Natural killer cell (primary cell): ENCODE results near the gene SH3BP4. TPM values are rescaled to one million over a fixed set of nuclear protein-coding genes. Genes with fewer than 3 reads are reported as not detected.

Experiments used
- ATAC-seq, 3 donors: fragments of 150-1000 bp in 2 of 3; fragments of 200-7000 bp in 1 of 3; cut with Tn5 transposase; 1 replicate in 1 of 3; 2 replicates in 2 of 3; pipeline ENCODE4 v1.10.0; 2021; ENCODE audit warnings: mild to moderate bottlenecking in 2 of 3, moderate library complexity in 2 of 3
- DNase-seq, 2 donors: peaks; one replicate each; pipeline versions ENCODE4 v3.0.0 to v3.0.0-alpha.2; 2013 to 2021; ENCODE audit warnings: mixed read lengths in 1 of 2
- H3K27ac ChIP-seq: one replicate; pipeline ENCODE4 v1.5.1; 2013; ENCODE audit warnings: mild to moderate bottlenecking, low read length
- H3K27me3 ChIP-seq: one replicate; pipeline ENCODE4 v1.6.1; 2013; ENCODE audit warnings: low read length; ENCODE audit not compliant: control insufficient read depth, insufficient read depth
- H3K36me3 ChIP-seq: one replicate; pipeline ENCODE4 v1.6.1; 2013; ENCODE audit warnings: low read length; ENCODE audit not compliant: control insufficient read depth, insufficient read depth
- H3K4me1 ChIP-seq: one replicate; pipeline ENCODE4 v1.6.1; 2013; ENCODE audit warnings: low read length; ENCODE audit not compliant: control insufficient read depth, insufficient read depth
- H3K4me3 ChIP-seq: one replicate; pipeline ENCODE4 v1.5.1; 2013; ENCODE audit warnings: low read length
- H3K9me3 ChIP-seq: one replicate; pipeline ENCODE4 v1.6.1; 2013; ENCODE audit warnings: low read length; ENCODE audit not compliant: control insufficient read depth, insufficient read depth
- H3K27ac Mint-ChIP-seq, 2 donors: one replicate each; pipeline ENCODE4 v1.8.0; 2022; ENCODE audit warnings: mild to moderate bottlenecking in 2 of 2, mixed read lengths in 2 of 2, moderate library complexity in 1 of 2
- H3K27me3 Mint-ChIP-seq, 2 donors: one replicate each; pipeline ENCODE4 v1.8.0; 2022; ENCODE audit warnings: low read depth in 2 of 2, mixed read lengths in 2 of 2
- H3K36me3 Mint-ChIP-seq: one replicate; pipeline ENCODE4 v1.8.0; 2022; ENCODE audit warnings: mixed read lengths
- H3K4me1 Mint-ChIP-seq, 2 donors: one replicate each; pipeline ENCODE4 v1.8.0; 2022; ENCODE audit warnings: mixed read lengths in 2 of 2
- H3K4me3 Mint-ChIP-seq: one replicate; pipeline ENCODE4 v1.8.0; 2022; ENCODE audit warnings: mild to moderate bottlenecking, moderate library complexity, mixed read lengths
- H3K9me3 Mint-ChIP-seq, 2 donors: one replicate each; pipeline ENCODE4 v1.8.0; 2022; ENCODE audit warnings: mixed read lengths in 2 of 2
- CTCF ChIP-seq: fragments of 200-600 bp; IDR thresholded peaks from one replicate; pipeline ENCODE4 v1.8.0; 2022; ENCODE audit warnings: antibody characterized with exemption
- WGBS: methylation state at CpG from one replicate; pipeline ENCODE4 v1.1.7; 2013; ENCODE audit warnings: missing lambda C conversion rate; ENCODE audit not compliant: insufficient coverage; 5-methylcytosine and 5-hydroxymethylcytosine counted together
- intact Hi-C: fragments of 100-400 bp; cut with micrococcal nuclease; formaldehyde crosslinking; loops from one replicate; pipeline ENCODE4 v1.14.2; 2022
- total RNA-seq, 4 donors: library from RNA; stranded (reverse); fragments of 120-200 nt in 1 of 4; gene quantifications; one replicate each; pipeline versions ENCODE4 v1.2.3 to v1.2.4, GENCODE V29; 2013 to 2022

The SH3BP4 gene
- total RNA-seq, 3 donors from 2014 or later (not counting 1 experiment from before 2014, with no cell fraction given) = 0.39 to 2.6 (median 1.0) TPM

GRCh38 chr2:235059161-235059560 lies 107.3 kb downstream of the SH3BP4 start:
- TF ChIP-seq CTCF = no peak
- DNase-seq = no peak
- H3K4me1 ChIP-seq = no peaks in the 10 kb centered on the region
- Mint-ChIP-seq H3K27me3 (peaks cover 13 to 20% of the 10 kb centered on the region in 2 donors), H3K9me3 (no peaks in the 10 kb centered on the region), H3K4me1 (no peaks in the 10 kb centered on the region), H3K27ac (no peak overlapping the region), H3K4me3 (no peak overlapping the region), H3K36me3 (no peaks in the 10 kb centered on the region)
- WGBS = 92% methylated on average over 1 of the region's 1 CpG
- H3K4me3 ChIP-seq = no peak overlapping the region
- H3K27me3 ChIP-seq = no peaks in the 10 kb centered on the region
- no peaks in the 10 kb centered on the region for H3K36me3 ChIP-seq
- no peak for ATAC-seq
- intact Hi-C loops = no loop called here
- H3K27ac ChIP-seq = no peak overlapping the region
- H3K9me3 ChIP-seq = no peaks in the 10 kb centered on the region

- intact Hi-C loops = loop anchor here (2.0 kb wide), 1 partner anchor 33 kb away; no protein-coding TSS in a partner anchor
- Histone ChIP-seq H3K4me3 (no peak overlapping the region), H3K36me3 (no peaks in the 10 kb centered on the region), H3K27ac (no peak overlapping the region), H3K27me3 (no peaks in the 10 kb centered on the region), H3K4me1 (no peaks in the 10 kb centered on the region), H3K9me3 (no peaks in the 10 kb centered on the region)
- Mint-ChIP-seq H3K9me3 (no peaks in the 10 kb centered on the region), H3K4me1 (no peaks in the 10 kb centered on the region), H3K36me3 (no peaks in the 10 kb centered on the region), H3K27me3 (peaks cover 13 to 20% of the 10 kb centered on the region in 2 donors), H3K4me3 (no peak overlapping the region), H3K27ac (no peak overlapping the region)
- DNase-seq (no peak), ATAC-seq (no peak)
- no peak for TF ChIP-seq CTCF
- WGBS = 83% methylated on average over 10 of the region's 10 CpGs
These were observed 109.8 kb downstream of the SH3BP4 start for GRCh38 chr2:235061656-235062055.

- H3K27ac ChIP-seq = no peak overlapping the region
- no peaks in the 10 kb centered on the region for H3K36me3 ChIP-seq
- H3K4me3 Mint-ChIP-seq = no peak overlapping the region
- no peaks in the 10 kb centered on the region for H3K4me1 ChIP-seq
- H3K27me3 ChIP-seq = no peaks in the 10 kb centered on the region
- ATAC-seq (no peak), DNase-seq (no peak)
- H3K4me3 ChIP-seq = no peak overlapping the region
- intact Hi-C loops = no loop called here
- H3K9me3 Mint-ChIP-seq = no peaks in the 10 kb centered on the region
- peaks cover 11 to 22% of the 10 kb centered on the region in 2 donors for H3K27me3 Mint-ChIP-seq
- no peak for TF ChIP-seq CTCF
- H3K36me3 Mint-ChIP-seq = no peaks in the 10 kb centered on the region
- H3K27ac Mint-ChIP-seq = no peak overlapping the region
- 79% methylated on average over 17 of the region's 17 CpGs for WGBS
- H3K9me3 ChIP-seq = no peaks in the 10 kb centered on the region
- no peaks in the 10 kb centered on the region for H3K4me1 Mint-ChIP-seq
These were observed 111.7 kb downstream of the SH3BP4 start for GRCh38 chr2:235063471-235063961.

GRCh38 chr2:235064976-235065375 lies 113.2 kb downstream of the SH3BP4 start:
- no peaks in the 10 kb centered on the region for H3K36me3 ChIP-seq
- H3K4me3 Mint-ChIP-seq = no peak overlapping the region
- H3K27me3 Mint-ChIP-seq = peaks cover 5 to 21% of the 10 kb centered on the region in 2 donors

More at GRCh38 chr2:235064976-235065375, 113.2 kb downstream of the SH3BP4 start:
- H3K9me3 Mint-ChIP-seq = no peaks in the 10 kb centered on the region
- no peaks in the 10 kb centered on the region for H3K4me1 Mint-ChIP-seq
- ATAC-seq (no peak), DNase-seq (no peak)
- H3K27ac Mint-ChIP-seq = no peak overlapping the region
- intact Hi-C loops = no loop called here
- no peak for TF ChIP-seq CTCF
- Histone ChIP-seq H3K27me3 (no peaks in the 10 kb centered on the region), H3K4me1 (no peaks in the 10 kb centered on the region), H3K27ac (no peak overlapping the region), H3K4me3 (no peak overlapping the region), H3K9me3 (no peaks in the 10 kb centered on the region)
- no peaks in the 10 kb centered on the region for H3K36me3 Mint-ChIP-seq
- WGBS = 83% methylated on average over 5 of the region's 7 CpGs
